CD4-positive, alpha-beta T cell treated with Interleukin-6 at 100 ng/mL for 8 hours (primary cell): ENCODE data around the gene TMEM132A.

ENCODE experiments used
- DNase-seq: peaks from one replicate; pipeline ENCODE4 v3.0.0-alpha.2; 2020; ENCODE audit warnings: mixed read lengths, low spot score

TMEM132A gene

DNA sequence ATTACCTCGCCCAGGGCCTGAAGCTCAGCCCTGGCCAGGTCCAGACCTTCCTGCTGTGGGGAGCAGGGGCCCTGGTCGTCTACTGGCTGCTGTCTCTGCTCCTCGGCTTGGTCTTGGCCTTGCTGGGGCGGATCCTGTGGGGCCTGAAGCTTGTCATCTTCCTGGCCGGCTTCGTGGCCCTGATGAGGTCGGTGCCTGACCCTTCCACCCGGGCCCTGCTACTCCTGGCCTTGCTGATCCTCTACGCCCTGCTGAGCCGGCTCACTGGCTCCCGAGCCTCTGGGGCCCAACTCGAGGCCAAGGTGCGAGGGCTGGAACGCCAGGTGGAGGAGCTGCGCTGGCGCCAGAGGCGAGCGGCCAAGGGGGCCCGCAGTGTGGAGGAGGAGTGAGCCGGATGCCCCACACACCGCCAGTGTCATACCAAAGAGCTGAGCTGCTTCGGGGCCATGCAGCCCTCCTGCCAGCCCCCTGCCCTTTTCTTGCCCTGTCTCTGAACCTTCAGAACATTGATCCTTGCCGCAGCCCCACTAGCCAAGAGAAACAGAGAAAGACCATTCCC, 2.4 kb upstream of the TMEM132A start:
- no peak for DNase-seq

DNA sequence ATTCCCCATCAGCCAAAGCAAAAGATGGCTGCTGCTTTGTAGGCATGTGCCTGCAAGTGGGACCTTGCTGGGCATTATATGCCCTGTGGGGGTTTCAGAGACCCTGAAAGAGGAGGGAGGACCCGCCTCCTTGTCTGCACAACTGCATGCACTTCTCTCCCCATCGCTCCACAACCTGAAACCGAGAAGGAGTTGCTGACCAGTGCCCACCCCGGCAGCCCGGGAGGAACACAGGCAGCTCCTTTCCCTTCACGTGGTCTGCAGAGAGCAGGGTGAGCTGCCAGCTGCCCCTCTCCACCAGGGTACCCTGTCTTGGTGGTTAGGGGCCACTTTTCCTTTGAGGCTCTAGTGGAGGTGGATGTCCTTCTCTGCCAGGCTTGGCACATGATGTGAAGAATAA, 1.4 kb upstream of the TMEM132A start:
- no peak for DNase-seq

DNA sequence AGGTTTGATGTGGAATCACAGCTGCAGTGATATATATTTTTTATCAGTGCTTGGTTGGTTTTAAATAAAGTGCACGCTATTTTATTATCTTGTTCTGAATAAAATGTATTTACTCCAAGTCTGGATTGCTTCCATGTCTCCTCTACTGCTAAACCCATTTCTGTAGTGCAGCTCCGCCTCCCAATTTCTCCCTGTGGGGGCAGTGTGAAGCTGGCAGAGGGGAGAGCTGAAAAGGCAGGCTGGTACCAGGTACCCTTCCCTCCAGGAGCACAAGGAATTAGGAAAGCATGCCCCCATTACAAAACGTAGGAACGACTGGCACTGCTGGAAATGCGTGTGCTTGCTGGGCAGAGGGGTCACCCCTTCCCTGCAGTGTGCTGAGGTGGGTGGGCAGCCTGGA, 934 bp upstream of the TMEM132A start:
- no peak for DNase-seq

DNA sequence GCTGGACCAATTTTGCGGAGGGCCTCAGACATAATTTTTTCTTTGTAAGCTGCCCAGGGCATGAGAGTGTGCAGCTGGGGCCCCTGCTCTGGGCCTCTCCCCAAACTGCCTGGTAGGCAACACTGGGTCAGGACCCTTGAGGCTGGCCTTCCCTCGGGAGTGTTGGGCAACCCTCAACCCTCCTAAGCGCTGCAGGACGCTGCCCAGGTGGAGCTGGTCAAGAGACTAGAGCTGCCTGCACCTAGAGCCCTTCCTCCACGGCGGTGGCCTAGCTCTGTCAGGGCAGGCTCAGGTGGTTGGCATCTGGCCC, 505 bp upstream of the TMEM132A start:
- no peak for DNase-seq

DNA sequence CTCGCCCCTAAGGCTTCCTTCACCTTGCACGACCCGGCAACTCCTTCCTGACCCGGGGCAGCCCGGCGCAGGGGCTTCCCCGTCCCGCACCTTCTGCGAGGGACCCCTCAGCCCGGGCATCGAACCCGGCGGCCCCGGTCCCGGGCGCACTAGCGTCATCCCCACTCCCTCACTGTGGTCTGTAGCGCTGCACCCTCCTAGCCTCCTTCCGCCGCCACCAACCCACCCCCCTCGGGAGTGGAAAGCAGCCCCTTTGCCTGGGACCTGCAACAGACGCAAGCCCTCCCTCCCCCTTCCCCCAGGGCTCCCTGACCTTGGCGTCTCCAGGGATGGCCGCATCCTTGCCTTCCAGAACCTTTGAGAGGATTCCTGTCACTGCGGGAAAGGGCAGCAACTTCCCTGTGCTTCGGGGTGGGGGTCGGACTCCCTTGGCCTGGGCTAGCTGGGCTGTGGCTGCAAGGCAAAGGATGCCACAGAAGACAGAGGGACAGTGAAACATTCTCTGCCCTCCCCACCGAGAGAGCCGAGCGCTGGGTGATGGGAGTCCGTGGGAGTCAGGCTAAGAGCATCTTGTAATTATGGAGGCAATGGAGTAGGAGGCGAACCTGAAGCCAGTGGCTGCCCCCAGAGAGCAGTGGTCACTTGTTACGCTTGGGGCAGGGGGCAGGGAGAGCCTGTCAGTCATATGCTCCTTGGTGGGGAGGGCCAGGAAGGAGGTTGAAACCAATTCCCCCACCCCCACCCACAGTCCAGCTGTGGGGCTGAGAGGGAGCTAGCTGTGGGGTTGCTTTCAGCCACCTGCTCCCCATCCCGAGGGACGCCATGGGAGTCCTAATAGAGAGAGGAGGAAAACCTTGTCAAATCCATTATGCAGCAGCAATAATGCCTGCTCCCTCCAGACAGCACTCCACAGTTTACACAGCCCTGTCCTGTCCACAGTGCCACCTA, 920 bp downstream of the TMEM132A start:
- no peak for DNase-seq

DNA sequence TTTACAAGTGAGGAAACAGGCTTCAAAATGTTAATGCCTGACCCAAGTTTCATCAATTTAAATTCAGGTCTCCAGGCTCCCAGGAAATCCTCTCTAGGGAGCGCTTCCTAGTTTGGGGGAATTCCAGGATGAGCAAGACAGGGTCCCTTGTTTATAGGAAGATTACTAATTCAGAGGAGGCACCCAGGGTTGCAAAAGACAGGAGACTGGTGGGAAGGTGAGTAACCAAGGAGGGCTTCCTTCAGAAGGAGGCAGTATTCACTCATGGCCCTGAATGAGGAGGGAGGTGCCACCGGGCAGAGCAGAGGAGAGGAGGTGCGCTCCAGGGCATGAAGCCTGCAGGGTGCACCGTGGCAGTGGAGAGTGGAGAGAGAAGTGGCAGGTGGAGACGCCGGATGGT, 1.6 kb downstream of the TMEM132A start:
- DNase-seq, result no peak

DNA sequence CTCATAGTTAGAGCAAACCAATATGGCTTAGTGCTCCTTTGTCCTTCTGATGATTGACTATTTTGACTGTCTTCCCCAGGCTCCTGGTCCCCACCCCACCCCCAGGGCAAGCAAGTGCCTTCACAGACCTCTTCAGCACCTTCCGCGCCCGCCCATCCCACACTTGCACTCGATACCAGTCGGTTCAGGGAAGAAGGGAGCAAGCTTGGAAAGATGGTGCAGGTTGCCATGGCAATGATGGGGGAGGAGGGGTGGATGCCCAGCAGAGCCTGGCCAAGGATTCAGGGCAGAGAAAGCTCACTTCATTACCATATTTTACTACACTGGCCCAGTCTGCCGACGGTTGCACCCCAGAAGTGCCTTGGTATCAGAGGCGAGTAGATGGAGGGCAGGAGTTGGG, 2.2 kb downstream of the TMEM132A start:
- DNase-seq, result no peak

DNA sequence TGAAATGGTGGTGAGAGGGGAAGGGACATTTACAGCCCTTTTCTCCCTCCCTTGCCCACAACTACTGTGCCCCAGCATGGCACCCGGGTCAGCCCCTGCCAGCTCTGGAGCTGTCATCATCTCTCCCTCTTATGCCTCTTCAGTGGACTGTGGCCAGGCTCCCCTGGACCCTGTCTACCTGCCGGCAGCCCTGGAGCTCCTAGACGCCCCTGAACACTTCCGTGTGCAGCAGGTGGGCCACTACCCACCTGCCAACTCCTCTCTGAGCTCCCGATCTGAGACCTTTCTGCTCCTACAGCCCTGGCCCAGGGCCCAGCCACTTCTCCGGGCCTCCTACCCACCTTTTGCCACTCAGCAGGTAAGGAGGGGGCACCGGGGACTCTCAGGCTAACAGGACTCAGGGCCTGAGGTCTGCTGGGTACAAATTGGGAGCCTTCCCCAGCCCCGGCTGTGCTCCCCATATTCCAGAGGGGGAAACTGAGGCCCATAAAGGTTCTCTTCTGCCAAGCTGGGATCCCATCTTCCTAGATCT, 2.9 kb downstream of the TMEM132A start:
- no peak for DNase-seq

DNA sequence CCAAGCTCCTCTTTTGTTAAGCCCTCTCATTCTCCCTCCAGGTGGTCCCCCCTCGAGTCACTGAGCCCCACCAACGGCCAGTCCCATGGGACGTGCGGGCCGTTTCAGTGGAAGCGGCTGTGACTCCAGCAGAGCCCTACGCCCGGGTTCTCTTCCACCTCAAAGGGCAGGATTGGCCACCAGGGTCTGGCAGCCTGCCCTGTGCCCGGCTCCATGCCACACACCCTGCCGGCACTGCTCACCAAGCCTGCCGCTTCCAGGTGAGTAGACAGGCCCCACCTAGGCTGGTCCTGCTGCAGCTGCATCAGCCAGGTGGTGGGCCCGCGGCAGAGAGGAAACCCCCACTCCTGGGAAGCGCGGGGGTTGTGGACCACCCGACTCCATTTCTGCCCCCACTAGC, 3.3 kb downstream of the TMEM132A start:
- DNase-seq, result no peak

DNA sequence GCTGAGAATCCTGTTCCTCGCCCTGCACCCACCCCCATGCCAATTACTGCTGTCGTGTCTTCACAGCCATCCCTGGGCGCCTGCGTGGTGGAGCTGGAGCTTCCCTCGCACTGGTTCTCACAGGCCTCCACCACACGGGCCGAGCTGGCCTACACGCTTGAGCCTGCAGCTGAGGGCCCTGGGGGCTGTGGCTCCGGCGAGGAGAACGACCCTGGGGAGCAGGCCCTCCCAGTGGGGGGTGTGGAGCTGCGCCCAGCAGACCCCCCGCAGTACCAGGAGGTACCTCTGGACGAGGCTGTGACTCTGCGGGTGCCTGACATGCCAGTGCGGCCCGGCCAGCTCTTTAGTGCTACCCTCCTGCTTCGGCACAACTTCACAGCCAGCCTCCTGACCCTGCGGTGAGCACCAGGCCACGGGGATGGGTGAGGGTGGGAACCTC, 4.3 kb downstream of the TMEM132A start:
- no peak for DNase-seq

DNA sequence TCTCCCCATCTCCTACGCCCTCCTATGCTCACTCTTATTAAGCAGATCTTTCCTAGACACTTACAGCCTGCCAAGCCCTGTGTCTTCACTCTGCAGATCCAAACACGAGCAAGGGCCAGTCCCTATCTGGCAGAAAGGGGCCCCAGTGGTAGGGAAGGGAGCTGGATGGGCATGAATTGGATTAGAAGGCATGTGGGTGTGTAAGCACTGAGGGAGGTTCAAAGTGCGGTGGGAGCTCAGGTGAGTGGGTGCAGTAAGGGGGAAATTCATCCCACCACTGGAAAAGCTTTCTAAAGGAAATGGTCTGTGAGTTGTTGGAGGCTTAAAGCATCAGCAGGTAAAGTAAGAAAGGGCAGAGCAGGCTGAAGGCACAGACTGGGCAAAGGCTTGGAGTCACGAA, 5.5 kb downstream of the TMEM132A start:
- DNase-seq, result no peak

DNA sequence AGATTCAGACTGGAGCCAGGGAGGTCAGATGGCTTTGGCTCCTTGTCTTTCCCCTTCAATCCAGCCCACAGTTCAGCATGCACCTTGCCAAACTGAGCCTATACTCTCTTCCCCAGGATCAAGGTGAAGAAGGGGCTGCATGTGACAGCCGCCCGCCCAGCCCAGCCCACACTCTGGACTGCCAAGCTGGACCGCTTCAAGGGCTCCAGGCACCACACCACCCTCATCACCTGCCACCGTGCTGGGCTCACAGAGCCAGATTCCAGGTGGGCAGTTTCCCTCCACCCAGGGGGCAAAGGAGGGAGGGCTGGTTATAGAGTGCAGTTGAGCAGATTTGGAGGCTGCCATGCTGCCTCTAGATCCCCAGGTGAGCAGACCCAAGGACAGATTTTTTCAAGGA, 6.1 kb downstream of the TMEM132A start:
- no peak for DNase-seq

DNA sequence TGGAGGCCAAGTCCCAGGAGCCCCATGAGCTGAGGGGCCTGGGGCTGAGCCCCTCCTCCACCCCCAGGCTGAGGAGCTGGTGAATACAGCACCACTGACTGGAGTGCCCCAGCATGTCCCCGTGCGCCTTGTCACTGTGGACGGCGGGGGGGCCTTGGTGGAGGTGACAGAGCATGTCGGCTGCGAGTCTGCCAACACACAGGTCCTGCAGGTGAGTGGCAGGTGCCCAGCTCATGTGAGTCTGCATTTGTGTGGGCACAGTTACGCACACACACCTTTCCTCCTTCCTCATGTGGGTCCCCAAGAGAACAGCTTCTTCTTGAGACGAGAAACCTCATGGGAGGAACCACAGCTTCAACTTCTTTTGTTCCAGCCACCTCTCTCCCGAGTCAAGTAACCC, 7.7 kb downstream of the TMEM132A start:
- DNase-seq, result no peak

DNA sequence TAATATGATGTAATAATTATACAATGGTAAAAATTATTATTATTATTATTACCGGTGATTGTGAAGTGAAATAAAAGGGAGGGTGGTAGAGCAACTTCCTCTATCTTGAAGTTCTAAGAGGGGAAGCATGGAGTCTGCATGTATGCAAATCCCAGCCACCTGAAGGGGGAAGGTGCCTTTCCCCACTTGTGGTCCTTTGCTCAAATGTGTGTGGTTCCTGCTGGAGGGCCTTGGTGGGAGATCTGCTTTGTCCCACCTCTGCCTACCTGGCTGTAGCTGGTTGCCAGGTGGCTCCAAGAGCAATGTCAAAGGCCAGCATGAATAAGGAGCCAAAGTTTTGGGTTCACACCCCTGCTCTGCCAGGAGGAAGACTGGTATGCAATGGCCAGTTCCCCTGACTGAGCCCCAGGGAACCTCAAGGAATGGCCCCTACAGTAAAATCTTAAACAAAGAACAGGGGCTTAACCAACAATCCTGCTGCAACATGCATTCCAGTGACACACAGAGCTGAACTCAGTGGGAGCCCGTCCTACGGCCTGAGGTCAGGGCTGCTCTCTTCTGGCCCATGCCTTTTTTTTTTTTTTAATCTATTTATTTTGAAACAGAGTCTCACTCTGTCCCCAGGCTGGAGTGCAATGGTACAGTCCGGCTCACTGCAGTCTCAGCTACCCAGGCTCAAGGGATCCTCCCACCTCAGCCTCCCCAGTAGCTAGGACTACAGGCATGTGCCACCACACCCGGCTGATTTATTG, 8.5 kb downstream of the TMEM132A start:
- no peak for DNase-seq

DNA sequence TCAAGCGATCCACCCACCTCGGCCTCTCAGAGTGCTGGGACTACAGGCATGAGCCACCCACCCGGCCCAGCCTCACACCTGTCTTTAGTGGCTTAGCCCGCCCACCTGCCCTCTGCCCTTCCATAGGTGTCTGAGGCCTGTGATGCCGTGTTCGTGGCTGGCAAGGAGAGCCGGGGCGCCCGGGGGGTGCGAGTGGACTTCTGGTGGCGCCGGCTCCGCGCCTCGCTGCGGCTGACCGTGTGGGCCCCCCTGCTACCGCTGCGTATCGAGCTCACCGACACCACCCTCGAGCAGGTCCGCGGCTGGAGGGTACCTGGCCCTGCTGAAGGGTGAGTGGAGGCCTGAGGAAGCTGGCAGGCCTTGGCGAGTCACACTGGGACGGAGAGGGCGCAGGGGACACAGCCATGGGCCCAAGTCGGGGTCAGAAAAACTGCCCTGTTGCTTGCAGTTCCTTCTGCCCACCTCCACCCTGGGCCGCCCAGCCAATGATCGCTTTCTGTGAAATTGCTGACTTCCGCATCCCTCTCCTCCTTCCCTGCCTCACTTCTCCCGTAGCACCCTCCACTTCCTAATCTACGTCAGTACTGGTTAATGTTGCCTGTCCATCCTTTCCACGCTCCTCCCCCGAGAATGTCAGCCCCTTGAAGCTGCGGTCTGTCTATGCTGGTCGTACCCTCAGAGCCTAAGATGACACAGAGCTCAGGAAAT, 9.3 kb downstream of the TMEM132A start:
- no peak for DNase-seq

DNA sequence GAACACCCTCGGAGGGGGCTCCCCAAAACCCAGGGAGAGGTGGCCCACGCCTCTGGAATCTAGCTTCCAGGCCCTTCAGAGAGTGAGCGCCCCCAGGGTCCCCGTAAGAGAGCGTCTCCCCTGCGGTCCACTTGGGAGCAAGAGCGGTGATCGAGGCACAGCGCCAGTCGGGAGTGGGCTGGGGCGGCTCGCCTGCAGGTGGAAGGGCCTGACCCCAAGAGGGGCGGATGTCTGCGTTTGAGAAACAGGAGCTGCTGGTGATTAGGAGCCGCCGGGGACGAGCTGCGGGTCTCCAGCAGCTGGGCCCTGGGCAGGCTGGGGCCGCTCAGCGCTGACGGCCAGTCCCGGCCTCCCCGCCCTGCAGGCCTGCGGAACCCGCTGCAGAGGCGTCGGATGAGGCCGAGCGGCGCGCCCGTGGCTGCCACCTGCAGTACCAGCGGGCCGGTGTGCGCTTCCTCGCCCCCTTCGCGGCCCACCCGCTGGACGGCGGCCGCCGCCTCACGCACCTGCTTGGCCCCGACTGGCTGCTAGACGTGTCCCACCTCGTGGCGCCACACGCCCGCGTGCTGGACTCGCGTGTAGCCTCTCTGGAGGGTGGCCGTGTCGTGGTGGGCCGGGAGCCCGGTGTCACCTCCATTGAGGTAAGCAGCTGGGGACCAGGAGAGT, 10.0 kb downstream of the TMEM132A start:
- no peak for DNase-seq

DNA sequence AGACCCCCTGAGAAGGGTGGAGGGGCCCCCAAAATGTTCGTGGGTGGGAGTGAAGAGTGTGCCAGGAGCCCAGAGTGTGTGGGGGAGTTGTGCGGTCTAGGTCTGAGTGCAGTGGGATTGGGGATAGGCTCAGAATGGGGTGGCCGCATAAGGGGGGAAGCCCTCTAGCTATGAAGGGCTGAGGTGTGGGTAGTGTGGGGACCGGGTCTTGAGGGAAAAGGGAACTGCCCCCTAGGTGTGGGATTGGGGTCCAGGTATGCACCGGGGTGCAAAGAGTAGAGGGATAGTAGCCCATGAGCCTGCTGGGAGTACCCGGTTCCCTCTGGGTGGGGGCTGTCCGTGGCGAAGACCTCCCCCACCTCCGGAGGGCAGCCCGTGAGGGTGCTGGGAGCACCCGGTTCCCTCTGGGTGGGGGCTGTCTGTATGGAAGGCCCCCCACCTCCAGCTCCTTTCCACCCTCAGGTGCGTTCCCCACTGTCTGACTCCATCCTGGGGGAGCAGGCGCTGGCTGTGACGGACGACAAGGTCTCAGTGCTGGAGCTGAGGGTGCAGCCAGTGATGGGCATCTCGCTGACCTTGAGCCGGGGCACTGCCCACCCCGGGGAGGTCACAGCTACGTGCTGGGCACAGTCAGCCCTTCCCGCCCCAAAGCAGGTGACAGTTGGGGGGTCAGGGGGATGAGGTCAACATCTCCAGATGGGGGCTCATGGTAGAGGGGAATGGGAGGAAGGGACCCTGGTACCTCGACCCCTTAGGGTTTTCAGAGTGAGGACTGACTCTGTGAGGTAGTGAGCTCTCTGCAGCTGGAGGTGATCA, 10.7 kb downstream of the TMEM132A start:
- DNase-seq, result no peak

DNA sequence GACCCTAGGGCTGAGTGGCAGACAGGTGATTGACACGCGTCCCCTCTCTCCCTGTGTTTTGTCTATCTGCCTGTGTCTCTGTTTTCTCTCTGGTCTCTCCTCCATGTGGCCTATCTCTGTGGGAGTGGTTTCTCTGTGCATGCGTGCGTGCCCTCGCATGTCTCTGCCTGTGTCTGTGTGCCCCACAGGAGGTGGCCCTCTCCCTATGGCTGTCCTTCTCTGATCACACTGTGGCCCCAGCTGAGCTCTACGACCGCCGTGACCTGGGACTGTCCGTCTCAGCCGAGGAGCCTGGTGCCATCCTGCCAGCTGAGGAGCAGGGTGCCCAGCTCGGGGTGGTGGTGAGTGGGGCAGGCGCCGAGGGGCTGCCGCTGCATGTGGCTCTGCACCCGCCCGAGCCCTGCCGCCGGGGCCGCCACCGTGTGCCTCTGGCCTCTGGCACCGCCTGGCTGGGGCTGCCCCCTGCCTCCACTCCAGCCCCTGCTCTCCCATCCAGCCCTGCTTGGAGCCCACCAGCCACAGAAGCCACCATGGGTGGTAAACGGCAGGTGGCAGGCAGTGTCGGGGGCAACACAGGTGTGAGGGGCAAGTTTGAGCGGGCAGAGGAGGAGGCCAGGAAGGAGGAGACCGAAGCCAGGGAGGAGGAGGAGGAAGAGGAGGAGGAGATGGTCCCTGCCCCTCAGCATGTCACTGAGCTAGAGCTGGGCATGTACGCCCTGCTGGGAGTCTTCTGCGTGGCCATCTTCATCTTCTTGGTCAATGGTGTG, 11.6 kb downstream of the TMEM132A start:
- DNase-seq, result no peak

DNA sequence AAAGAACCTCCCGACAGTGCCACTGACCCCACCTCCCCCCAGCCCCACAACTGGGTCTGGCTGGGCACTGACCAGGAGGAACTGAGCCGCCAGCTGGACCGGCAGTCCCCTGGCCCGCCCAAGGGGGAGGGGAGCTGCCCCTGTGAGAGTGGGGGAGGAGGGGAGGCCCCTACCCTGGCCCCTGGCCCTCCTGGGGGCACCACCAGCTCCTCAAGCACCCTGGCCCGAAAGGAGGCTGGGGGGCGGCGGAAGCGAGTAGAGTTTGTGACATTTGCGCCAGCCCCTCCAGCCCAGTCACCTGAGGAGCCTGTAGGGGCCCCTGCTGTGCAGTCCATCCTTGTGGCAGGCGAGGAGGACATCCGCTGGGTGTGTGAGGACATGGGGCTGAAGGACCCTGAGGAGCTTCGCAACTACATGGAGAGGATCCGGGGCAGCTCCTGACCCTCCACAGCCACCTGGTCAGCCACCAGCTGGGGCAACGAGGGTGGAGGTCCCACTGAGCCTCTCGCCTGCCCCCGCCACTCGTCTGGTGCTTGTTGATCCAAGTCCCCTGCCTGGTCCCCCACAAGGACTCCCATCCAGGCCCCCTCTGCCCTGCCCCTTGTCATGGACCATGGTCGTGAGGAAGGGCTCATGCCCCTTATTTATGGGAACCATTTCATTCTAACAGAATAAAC, 12.3 kb downstream of the TMEM132A start:
- no peak for DNase-seq

DNA sequence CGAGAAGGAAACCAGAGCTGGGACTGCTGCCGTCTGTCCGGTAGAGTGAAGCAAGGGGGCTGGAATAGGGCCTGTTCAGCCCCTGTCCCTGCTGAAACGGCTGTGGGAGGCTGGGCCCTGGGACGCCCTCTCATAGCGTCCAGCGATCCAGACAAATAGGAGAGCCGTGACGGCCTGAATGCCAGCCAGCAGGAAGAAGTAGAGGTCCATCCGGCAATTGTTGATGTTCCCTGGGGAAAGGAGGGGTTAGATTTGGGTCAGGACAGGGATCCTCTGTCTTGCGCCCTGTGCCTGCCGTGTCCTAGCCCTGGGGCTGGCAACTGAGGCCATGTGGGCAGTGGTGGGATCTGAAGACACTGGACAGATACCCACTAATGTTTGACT, 12.9 kb downstream of the TMEM132A start:
- DNase-seq, result no peak
